Gastrocnemius medialis (tissue), 4 donors: Measurements from ENCODE around the gene NELFB.

Source experiments
- CTCF ChIP-seq, 5 experiments: fragments of 450-650 bp in 3 of 5; fragments of 200-600 bp in 2 of 5; sonication (generic) in 2 of 5; IDR thresholded peaks in 4 of 5; conservative IDR thresholded peaks in 1 of 5; 1 replicate in 4 of 5; 2 replicates in 1 of 5; pipeline ENCODE4 v1.5.1; 2016 to 2019; ENCODE audit warnings: antibody characterized with exemption in 5 of 5, mild to moderate bottlenecking in 3 of 5, moderate library complexity in 3 of 5
- POLR2A ChIP-seq, 2 donors: fragments of 450-650 bp; IDR thresholded peaks; one replicate each; pipeline ENCODE4 v1.6.1; 2017; ENCODE audit warnings: antibody characterized with exemption in 2 of 2, mild to moderate bottlenecking in 2 of 2, moderate library complexity in 2 of 2

GRCh38 chr9:137254624-137255447 lies at the start of gene NELFB:
- TF ChIP-seq CTCF (IDR thresholded peaks at IDR 0.05 in 4 of 5, conservative IDR thresholded peaks at IDR 0.05 in 1 of 5): peak in 3 of 5 experiments; percentile 8 to 36 (median 28)
- peak; percentile 71 to 79 for TF ChIP-seq POLR2A (IDR thresholded peaks at IDR 0.05)
